Loucy (cell line): ENCODE results near the gene GREB1.

Experiments
- H2AFZ ChIP-seq: fragments of 200-600 bp; sonication (generic); 2 replicates; pipeline ENCODE4 v1.6.0; 2016; ENCODE audit warnings: antibody characterized with exemption, mild to moderate bottlenecking, low read length, moderate library complexity
- H3F3A ChIP-seq: fragments of 200-600 bp; 2 replicates; pipeline ENCODE4 v1.6.0; 2016; ENCODE audit warnings: antibody characterized with exemption, low read depth, mild to moderate bottlenecking
- H3K27me3 ChIP-seq: fragments of 200-600 bp; sonication (generic); 2 replicates; pipeline ENCODE4 v1.6.1; 2014; ENCODE audit warnings: low read length, mild to moderate bottlenecking; ENCODE audit not compliant: insufficient read depth, poor library complexity, severe bottlenecking
- H3K36me3 ChIP-seq: fragments of 200-600 bp; sonication (generic); 2 replicates; pipeline ENCODE4 v1.6.1; 2016; ENCODE audit warnings: low read length; ENCODE audit not compliant: insufficient read depth
- H3K4me1 ChIP-seq: fragments of 200-600 bp; sonication (generic); 2 replicates; pipeline ENCODE4 v1.5.1; 2014; ENCODE audit warnings: low read length, mild to moderate bottlenecking; ENCODE audit not compliant: insufficient read depth, poor library complexity, severe bottlenecking
- H3K4me2 ChIP-seq: fragments of 200-600 bp; sonication (generic); 2 replicates; pipeline ENCODE4 v1.6.0; 2014; ENCODE audit warnings: antibody characterized with exemption, low read length, low read depth, mild to moderate bottlenecking; ENCODE audit not compliant: poor library complexity, severe bottlenecking
- H3K4me3 ChIP-seq: fragments of 200-600 bp; sonication (generic); 2 replicates; pipeline ENCODE4 v1.5.1; 2014; ENCODE audit warnings: low read length, mild to moderate bottlenecking, mixed read lengths; ENCODE audit not compliant: poor library complexity, severe bottlenecking
- H3K79me2 ChIP-seq: fragments of 200-600 bp; sonication (generic); 2 replicates; pipeline ENCODE4 v1.6.1; 2014; ENCODE audit warnings: low read length; ENCODE audit not compliant: insufficient read depth
- H3K9ac ChIP-seq: fragments of 200-600 bp; sonication (generic); 2 replicates; pipeline ENCODE4 v1.6.0; 2014; ENCODE audit warnings: mild to moderate bottlenecking, low read depth, low read length, moderate library complexity; ENCODE audit not compliant: poor library complexity, severe bottlenecking
- H3K9me2 ChIP-seq: fragments of 200-600 bp; sonication (generic); replicated peaks from 2 replicates; pipeline ENCODE4 v1.6.1; 2016; ENCODE audit warnings: low read depth, low read length, mixed read lengths
- H3K9me3 ChIP-seq: fragments of 200-600 bp; sonication (generic); 2 replicates; pipeline ENCODE4 v1.6.1; 2014; ENCODE audit warnings: mild to moderate bottlenecking, antibody characterized with exemption, low read length, low read depth; ENCODE audit not compliant: insufficient read depth
- H4K20me1 ChIP-seq: fragments of 200-600 bp; sonication (generic); 2 replicates; pipeline ENCODE4 v1.6.0; 2014; ENCODE audit warnings: antibody characterized with exemption, low read length, mild to moderate bottlenecking; ENCODE audit not compliant: insufficient read depth, poor library complexity, severe bottlenecking
- CTCF ChIP-seq: fragments of 200-600 bp; sonication (generic); conservative IDR thresholded peaks from 2 replicates; pipeline ENCODE4 v1.5.1; 2014; ENCODE audit warnings: mild to moderate bottlenecking, antibody characterized with exemption, low read length
- EZH2phosphoT487 ChIP-seq: fragments of 200-600 bp; IDR thresholded peaks from 2 replicates; pipeline ENCODE4 v1.6.1; 2018; ENCODE audit warnings: antibody characterized with exemption, mild to moderate bottlenecking, moderate library complexity, borderline replicate concordance

The GREB1 gene

GRCh38 chr2:11514904-11515303 lies 18.9 kb upstream of the GREB1 start:
- H3K9ac ChIP-seq, result no peak overlapping the region
- no peak for TF ChIP-seq EZH2phosphoT487
- TF ChIP-seq CTCF, result no peak
- H3K4me2 ChIP-seq, result no peak overlapping the region
- H3K4me1 ChIP-seq, result no peaks in the 10 kb centered on the region
- H3K27me3 ChIP-seq, result no peaks in the 10 kb centered on the region
- no peaks in the 10 kb centered on the region for H3K36me3 ChIP-seq
- no peak overlapping the region for H2AFZ ChIP-seq
- no peaks in the 10 kb centered on the region for H3K9me3 ChIP-seq
- H3F3A ChIP-seq, result no peaks in the 10 kb centered on the region
- H3K79me2 ChIP-seq, result no peaks in the 10 kb centered on the region
- H3K4me3 ChIP-seq, result no peak overlapping the region
- no peaks in the 10 kb centered on the region for H4K20me1 ChIP-seq
- no peaks in the 10 kb centered on the region for H3K9me2 ChIP-seq

GRCh38 chr2:11515490-11515981 lies 18.3 kb upstream of the GREB1 start:
- no peaks in the 10 kb centered on the region for H3K9me3 ChIP-seq
- no peaks in the 10 kb centered on the region for H3K36me3 ChIP-seq
- no peaks in the 10 kb centered on the region for H3F3A ChIP-seq
- H3K4me2 ChIP-seq, result no peak overlapping the region
- no peak for TF ChIP-seq CTCF
- no peak for TF ChIP-seq EZH2phosphoT487
- H4K20me1 ChIP-seq, result no peaks in the 10 kb centered on the region
- no peak overlapping the region for H3K4me3 ChIP-seq
- H3K9me2 ChIP-seq, result no peaks in the 10 kb centered on the region
- H3K4me1 ChIP-seq, result no peaks in the 10 kb centered on the region
- no peak overlapping the region for H2AFZ ChIP-seq
- no peaks in the 10 kb centered on the region for H3K79me2 ChIP-seq
- H3K27me3 ChIP-seq, result no peaks in the 10 kb centered on the region
- H3K9ac ChIP-seq, result no peak overlapping the region

- no peak overlapping the region for H3K4me2 ChIP-seq
- no peak overlapping the region for H3K4me3 ChIP-seq
- no peaks in the 10 kb centered on the region for H3K4me1 ChIP-seq
- H3K9me3 ChIP-seq, result no peaks in the 10 kb centered on the region
- TF ChIP-seq EZH2phosphoT487 (no peak), CTCF (no peak)
- H4K20me1 ChIP-seq, result no peaks in the 10 kb centered on the region
- no peak overlapping the region for H3K9ac ChIP-seq
- H3K36me3 ChIP-seq, result no peaks in the 10 kb centered on the region
- H3K27me3 ChIP-seq, result no peaks in the 10 kb centered on the region
- no peaks in the 10 kb centered on the region for H3F3A ChIP-seq
- H3K9me2 ChIP-seq, result no peaks in the 10 kb centered on the region
- H3K79me2 ChIP-seq, result no peaks in the 10 kb centered on the region
- H2AFZ ChIP-seq, result no peak overlapping the region
Measured at GRCh38 chr2:11516984-11517648, 16.7 kb upstream of the GREB1 start.
